ENCODE results near the gene HARBI1. TPM values are rescaled to one million over a fixed set of nuclear protein-coding genes. Genes with fewer than 3 reads are reported as not detected.
A peak's percentile ranks its signal among the peaks of the same experiment; 100 is the strongest.

HARBI1 gene
- total and polyA plus RNA-seq, 2 donors (not counting 1 experiment from before 2014, with no cell fraction given): 4.9 to 7.6 TPM

GRCh38 chr11:46617972-46618314 lies 916 bp upstream of the HARBI1 start:
- Histone ChIP-seq H3K4me2 (ENCODE audit: extremely low read depth, insufficient read depth, low read length) (peak overlapping the region; percentile 97), H3K27me3 (ENCODE audit: control insufficient read depth, insufficient read depth, low read length) (no peaks in the 10 kb centered on the region), H3K36me3 (ENCODE audit: control insufficient read depth, insufficient read depth, low read length) (peaks cover 4% of the 10 kb centered on the region), H3K4me3 (replicated peaks in 1 of 4; ENCODE audit: control extremely low read depth in 1 of 4, insufficient read depth in 1 of 4, low read depth in 3 of 4, low read length in 4 of 4) (peak overlapping the region; percentile 83 to 100 (median 94)), H3K79me2 (ENCODE audit: control insufficient read depth, insufficient read depth, low read length) (peaks cover 17% of the 10 kb centered on the region), H3K9ac (ENCODE audit: insufficient read depth, low read length) (peak overlapping the region; percentile 98), H3K27ac (ENCODE audit: insufficient read depth, low read length) (peak overlapping the region; percentile 99), H2AFZ (ENCODE audit: low read length) (peak overlapping the region; percentile 19), H3K9me3 (ENCODE audit: control insufficient read depth, insufficient read depth, low read depth, low read length) (no peaks in the 10 kb centered on the region), H3K4me1 (ENCODE audit: control insufficient read depth, extremely low read depth, insufficient read depth, low read length) (no peaks in the 10 kb centered on the region), H4K20me1 (ENCODE audit: control insufficient read depth, extremely low read depth, insufficient read depth, low read length) (no peaks in the 10 kb centered on the region)
- no peak for DNase-seq (ENCODE audit: low read depth in 2 of 2)
- TF ChIP-seq, protein P1, sequence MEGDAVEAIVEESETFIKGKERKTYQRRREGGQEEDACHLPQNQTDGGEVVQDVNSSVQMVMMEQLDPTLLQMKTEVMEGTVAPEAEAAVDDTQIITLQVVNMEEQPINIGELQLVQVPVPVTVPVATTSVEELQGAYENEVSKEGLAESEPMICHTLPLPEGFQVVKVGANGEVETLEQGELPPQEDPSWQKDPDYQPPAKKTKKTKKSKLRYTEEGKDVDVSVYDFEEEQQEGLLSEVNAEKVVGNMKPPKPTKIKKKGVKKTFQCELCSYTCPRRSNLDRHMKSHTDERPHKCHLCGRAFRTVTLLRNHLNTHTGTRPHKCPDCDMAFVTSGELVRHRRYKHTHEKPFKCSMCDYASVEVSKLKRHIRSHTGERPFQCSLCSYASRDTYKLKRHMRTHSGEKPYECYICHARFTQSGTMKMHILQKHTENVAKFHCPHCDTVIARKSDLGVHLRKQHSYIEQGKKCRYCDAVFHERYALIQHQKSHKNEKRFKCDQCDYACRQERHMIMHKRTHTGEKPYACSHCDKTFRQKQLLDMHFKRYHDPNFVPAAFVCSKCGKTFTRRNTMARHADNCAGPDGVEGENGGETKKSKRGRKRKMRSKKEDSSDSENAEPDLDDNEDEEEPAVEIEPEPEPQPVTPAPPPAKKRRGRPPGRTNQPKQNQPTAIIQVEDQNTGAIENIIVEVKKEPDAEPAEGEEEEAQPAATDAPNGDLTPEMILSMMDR (conservative IDR thresholded peaks at IDR 0.05 in 1 of 2, IDR thresholded peaks at IDR 0.05 in 1 of 2; ENCODE audit: low read depth in 1 of 2, low read length in 2 of 2): no peak
- no peak for TF ChIP-seq EZH2 (IDR thresholded peaks at IDR 0.05; ENCODE audit: low read length, missing control alignments)

DNA sequence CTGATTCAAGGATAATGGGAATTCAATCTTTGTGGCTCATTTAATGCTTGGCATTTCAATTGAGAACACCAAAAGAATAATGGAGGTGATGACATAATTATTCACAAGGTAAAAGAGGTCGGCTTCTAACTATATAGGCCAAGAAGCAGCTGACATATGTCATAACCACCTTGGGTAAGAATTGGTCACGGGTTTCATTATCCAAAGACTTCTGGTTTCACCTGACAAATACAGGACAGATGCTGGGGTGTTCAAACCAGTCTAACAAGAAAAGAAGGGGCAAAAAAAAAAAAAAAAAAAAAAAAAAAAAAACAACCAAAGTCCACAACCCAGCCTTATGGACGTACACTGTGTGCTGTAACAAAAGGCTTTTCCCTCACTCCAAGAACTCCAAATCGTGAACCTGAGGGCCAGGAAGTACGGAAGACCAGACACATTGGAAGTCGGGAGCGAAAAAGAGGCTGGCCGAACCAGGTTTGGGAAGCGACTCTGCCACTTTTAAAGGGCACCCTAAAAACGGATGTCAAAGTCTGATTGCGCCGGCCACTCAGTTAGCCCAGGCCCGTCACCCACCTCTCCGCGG lies 385 bp downstream of the HARBI1 start:
- Histone ChIP-seq H3K27me3 (ENCODE audit: control insufficient read depth, insufficient read depth, low read length) (no peaks in the 10 kb centered on the region), H3K36me3 (ENCODE audit: control insufficient read depth, insufficient read depth, low read length) (peaks cover 2% of the 10 kb centered on the region), H3K4me2 (ENCODE audit: extremely low read depth, insufficient read depth, low read length) (peak overlapping the region; percentile 70), H3K4me3 (replicated peaks in 1 of 4; ENCODE audit: control extremely low read depth in 1 of 4, insufficient read depth in 1 of 4, low read depth in 3 of 4, low read length in 4 of 4) (peak overlapping the region; percentile 79 to 100 (median 91)), H4K20me1 (ENCODE audit: control insufficient read depth, extremely low read depth, insufficient read depth, low read length) (no peaks in the 10 kb centered on the region), H3K27ac (ENCODE audit: insufficient read depth, low read length) (peak overlapping the region; percentile 99), H3K79me2 (ENCODE audit: control insufficient read depth, insufficient read depth, low read length) (peaks cover 16% of the 10 kb centered on the region), H3K9ac (ENCODE audit: insufficient read depth, low read length) (peak overlapping the region; percentile 98), H3K9me3 (ENCODE audit: control insufficient read depth, insufficient read depth, low read depth, low read length) (no peaks in the 10 kb centered on the region), H2AFZ (ENCODE audit: low read length) (peak overlapping the region; percentile 52), H3K4me1 (ENCODE audit: control insufficient read depth, extremely low read depth, insufficient read depth, low read length) (peaks cover 2% of the 10 kb centered on the region)
- DNase-seq (ENCODE audit: low read depth in 2 of 2): peak in 1 of 2 donors; percentile 63
- no peak for TF ChIP-seq EZH2 (IDR thresholded peaks at IDR 0.05; ENCODE audit: low read length, missing control alignments)
- TF ChIP-seq, protein P1 (conservative IDR thresholded peaks at IDR 0.05 in 1 of 2, IDR thresholded peaks at IDR 0.05 in 1 of 2; ENCODE audit: low read depth in 1 of 2, low read length in 2 of 2): no peak

DNA sequence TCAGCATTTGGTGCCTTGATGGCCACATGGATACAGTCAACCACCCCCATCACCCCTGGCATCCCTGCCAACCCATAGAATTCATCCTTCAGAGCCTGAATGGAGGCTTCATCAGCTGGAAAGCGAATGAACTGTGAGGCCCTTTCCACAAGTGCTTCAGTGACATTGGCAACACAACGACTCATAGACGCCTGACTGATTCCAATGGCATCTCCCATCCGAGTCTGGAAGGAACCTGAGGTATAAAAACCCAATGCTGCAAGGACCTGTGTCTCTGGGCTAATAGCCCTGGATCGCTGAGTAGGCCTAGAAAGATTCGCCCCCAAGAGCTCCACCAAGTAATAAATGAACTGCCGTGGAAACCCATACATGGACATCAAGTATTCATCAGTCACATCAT lies 1.3 kb downstream of the HARBI1 start:
- no peak for DNase-seq (ENCODE audit: low read depth in 2 of 2)
- TF ChIP-seq, protein P1 (conservative IDR thresholded peaks at IDR 0.05 in 1 of 2, IDR thresholded peaks at IDR 0.05 in 1 of 2; ENCODE audit: low read depth in 1 of 2, low read length in 2 of 2): no peak
- TF ChIP-seq EZH2 (IDR thresholded peaks at IDR 0.05; ENCODE audit: low read length, missing control alignments): no peak
- H3K79me2 ChIP-seq (ENCODE audit: control insufficient read depth, insufficient read depth, low read length): peaks cover 13% of the 10 kb centered on the region

More for the DNA sequence above, 1.3 kb downstream of the HARBI1 start:
- no peak overlapping the region for H3K4me3 ChIP-seq (replicated peaks in 1 of 4; ENCODE audit: control extremely low read depth in 1 of 4, insufficient read depth in 1 of 4, low read depth in 3 of 4, low read length in 4 of 4)
- peaks cover 1% of the 10 kb centered on the region for H3K36me3 ChIP-seq (ENCODE audit: control insufficient read depth, insufficient read depth, low read length)
- no peaks in the 10 kb centered on the region for H3K9me3 ChIP-seq (ENCODE audit: control insufficient read depth, insufficient read depth, low read depth, low read length)
- no peak overlapping the region for H3K9ac ChIP-seq (ENCODE audit: insufficient read depth, low read length)
- H3K4me1 ChIP-seq (ENCODE audit: control insufficient read depth, extremely low read depth, insufficient read depth, low read length): peaks cover 2% of the 10 kb centered on the region
- no peak overlapping the region for H3K27ac ChIP-seq (ENCODE audit: insufficient read depth, low read length)
- H2AFZ ChIP-seq (ENCODE audit: low read length): no peak overlapping the region
- no peaks in the 10 kb centered on the region for H3K27me3 ChIP-seq (ENCODE audit: control insufficient read depth, insufficient read depth, low read length)
- peak overlapping the region; percentile 13 for H3K4me2 ChIP-seq (ENCODE audit: extremely low read depth, insufficient read depth, low read length)
- no peaks in the 10 kb centered on the region for H4K20me1 ChIP-seq (ENCODE audit: control insufficient read depth, extremely low read depth, insufficient read depth, low read length)
